PC-3 (cell line): Measurements from ENCODE around the gene PRUNE1.

ENCODE experiments used
- EZH2 ChIP-seq: fragments of 300-600 bp; sonication (generic); IDR thresholded peaks from one replicate; pipeline ENCODE4 v1.6.1; 2017; ENCODE audit warnings: antibody characterized with exemption, mild to moderate bottlenecking, low read length; ENCODE audit not compliant: unreplicated experiment
- EZH2phosphoT487 ChIP-seq: fragments of 300-600 bp; sonication (generic); IDR thresholded peaks from 2 replicates; pipeline ENCODE4 v1.6.1; 2018; ENCODE audit warnings: mild to moderate bottlenecking, antibody characterized with exemption, low read length, borderline replicate concordance
- TF ChIP-seq, protein P1 (sequence below): fragments of 300-600 bp; sonication (generic); conservative IDR thresholded peaks from 2 replicates; pipeline ENCODE4 v1.5.1; 2017; ENCODE audit warnings: antibody characterized with exemption, low read depth, mild to moderate bottlenecking, low read length

DNA sequence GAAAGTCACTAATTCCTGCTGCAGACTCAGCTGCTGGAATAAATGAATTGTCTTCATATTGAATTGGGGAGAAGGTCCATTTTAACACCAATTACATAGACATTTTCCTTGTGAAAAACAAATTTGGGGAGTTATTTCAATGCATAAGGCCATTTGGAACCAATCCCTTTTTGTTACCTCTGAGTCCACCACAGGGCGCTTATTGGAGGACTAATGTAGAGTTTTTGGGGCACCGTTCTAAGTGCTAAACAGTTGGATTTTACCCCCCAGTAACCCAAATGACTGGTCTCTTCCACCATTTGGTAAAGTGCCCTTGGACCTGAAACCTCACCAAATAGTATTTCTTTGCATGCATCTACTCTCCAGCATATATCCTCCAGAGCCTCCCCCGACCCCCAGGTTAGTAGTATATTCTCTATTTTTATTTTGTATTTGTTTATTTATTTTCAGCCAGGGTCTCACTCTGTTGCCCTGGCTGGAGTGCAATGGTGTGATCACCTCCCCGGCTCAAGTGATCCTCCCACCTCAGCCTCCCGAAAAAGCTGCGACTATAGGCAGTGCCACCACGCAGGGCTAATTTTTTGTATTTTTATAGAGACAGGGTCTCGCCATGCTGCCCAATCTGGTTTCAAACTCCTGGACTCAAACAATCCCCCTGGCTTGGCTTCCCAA is 1.6 kb downstream of the PRUNE1 start:
- TF ChIP-seq, protein P1, sequence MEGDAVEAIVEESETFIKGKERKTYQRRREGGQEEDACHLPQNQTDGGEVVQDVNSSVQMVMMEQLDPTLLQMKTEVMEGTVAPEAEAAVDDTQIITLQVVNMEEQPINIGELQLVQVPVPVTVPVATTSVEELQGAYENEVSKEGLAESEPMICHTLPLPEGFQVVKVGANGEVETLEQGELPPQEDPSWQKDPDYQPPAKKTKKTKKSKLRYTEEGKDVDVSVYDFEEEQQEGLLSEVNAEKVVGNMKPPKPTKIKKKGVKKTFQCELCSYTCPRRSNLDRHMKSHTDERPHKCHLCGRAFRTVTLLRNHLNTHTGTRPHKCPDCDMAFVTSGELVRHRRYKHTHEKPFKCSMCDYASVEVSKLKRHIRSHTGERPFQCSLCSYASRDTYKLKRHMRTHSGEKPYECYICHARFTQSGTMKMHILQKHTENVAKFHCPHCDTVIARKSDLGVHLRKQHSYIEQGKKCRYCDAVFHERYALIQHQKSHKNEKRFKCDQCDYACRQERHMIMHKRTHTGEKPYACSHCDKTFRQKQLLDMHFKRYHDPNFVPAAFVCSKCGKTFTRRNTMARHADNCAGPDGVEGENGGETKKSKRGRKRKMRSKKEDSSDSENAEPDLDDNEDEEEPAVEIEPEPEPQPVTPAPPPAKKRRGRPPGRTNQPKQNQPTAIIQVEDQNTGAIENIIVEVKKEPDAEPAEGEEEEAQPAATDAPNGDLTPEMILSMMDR, result no peak
- no peak for TF ChIP-seq EZH2
- no peak for TF ChIP-seq EZH2phosphoT487
